ENCODE results near the gene WNT7B.

DNA sequence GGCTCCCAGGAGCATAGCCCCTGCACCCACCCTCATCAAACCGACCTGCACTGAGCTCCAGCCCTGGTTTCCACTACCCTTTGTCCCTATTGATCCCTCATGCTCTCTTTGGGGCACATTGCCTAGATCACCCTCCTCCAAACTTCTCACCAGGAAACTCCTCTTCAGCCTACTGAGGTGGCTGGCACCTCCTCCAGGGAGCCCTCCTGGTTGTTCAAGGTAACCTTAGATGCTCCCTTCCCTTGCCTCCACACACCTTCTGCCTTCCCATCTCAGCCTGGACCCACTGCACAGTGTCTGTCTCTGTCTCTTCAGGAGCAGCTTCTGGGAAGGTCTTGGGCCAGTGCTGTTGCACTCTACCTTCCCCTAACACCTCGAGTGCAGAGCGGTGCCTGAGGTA, 15.8 kb upstream of the WNT7B start:
- TF ChIP-seq CTCF (conservative IDR thresholded peaks at IDR 0.05) = no peak
- TF ChIP-seq EZH2 (IDR thresholded peaks at IDR 0.05; ENCODE audit: low read depth) = no peak

Data from PC-9 (cell line).